NB4 (cell line): ENCODE results near the gene ACTA2.
"Not testable (repeated sequence)": the region's sequence is repeated elsewhere in the genome, so short reads cannot be mapped to it uniquely, and the experiment has no call there.

Experiments
- DNase-seq: peaks from one replicate; pipeline ENCODE4 v3.0.0; 2010; ENCODE audit warnings: low read depth
- H3K4me3 ChIP-seq: one replicate; pipeline ENCODE4 v1.5.1; 2011; ENCODE audit warnings: mild to moderate bottlenecking, low read depth, low read length, moderate library complexity
- MAX ChIP-seq: IDR thresholded peaks from 2 replicates; pipeline ENCODE4 v1.6.1; 2011; ENCODE audit warnings: low read depth, low read length
- MYC ChIP-seq: IDR thresholded peaks from 2 replicates; pipeline ENCODE4 v1.6.1; 2011; ENCODE audit warnings: low read depth, low read length
- POLR2A ChIP-seq: IDR thresholded peaks from 2 replicates; pipeline ENCODE4 v1.6.1; 2011; ENCODE audit warnings: mild to moderate bottlenecking; ENCODE audit not compliant: insufficient read length; ENCODE audit errors: extremely low read depth
- TF ChIP-seq, protein P1 (sequence below): IDR thresholded peaks from one replicate; pipeline ENCODE4 v1.5.1; 2012; ENCODE audit warnings: low read depth, low read length

The ACTA2 gene

GRCh38 chr10:88934900-88935672 lies 17.5 kb downstream of the ACTA2 start:
- DNase-seq = peak; percentile 81
- TF ChIP-seq MYC (peak; percentile 68), MAX (peak; percentile 96), POLR2A (no peak)
- TF ChIP-seq, protein P1, sequence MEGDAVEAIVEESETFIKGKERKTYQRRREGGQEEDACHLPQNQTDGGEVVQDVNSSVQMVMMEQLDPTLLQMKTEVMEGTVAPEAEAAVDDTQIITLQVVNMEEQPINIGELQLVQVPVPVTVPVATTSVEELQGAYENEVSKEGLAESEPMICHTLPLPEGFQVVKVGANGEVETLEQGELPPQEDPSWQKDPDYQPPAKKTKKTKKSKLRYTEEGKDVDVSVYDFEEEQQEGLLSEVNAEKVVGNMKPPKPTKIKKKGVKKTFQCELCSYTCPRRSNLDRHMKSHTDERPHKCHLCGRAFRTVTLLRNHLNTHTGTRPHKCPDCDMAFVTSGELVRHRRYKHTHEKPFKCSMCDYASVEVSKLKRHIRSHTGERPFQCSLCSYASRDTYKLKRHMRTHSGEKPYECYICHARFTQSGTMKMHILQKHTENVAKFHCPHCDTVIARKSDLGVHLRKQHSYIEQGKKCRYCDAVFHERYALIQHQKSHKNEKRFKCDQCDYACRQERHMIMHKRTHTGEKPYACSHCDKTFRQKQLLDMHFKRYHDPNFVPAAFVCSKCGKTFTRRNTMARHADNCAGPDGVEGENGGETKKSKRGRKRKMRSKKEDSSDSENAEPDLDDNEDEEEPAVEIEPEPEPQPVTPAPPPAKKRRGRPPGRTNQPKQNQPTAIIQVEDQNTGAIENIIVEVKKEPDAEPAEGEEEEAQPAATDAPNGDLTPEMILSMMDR = peak; percentile 97
- H3K4me3 ChIP-seq = no peak overlapping the region

GRCh38 chr10:88933564-88933963 lies 19.0 kb downstream of the ACTA2 start:
- DNase-seq = no peak
- TF ChIP-seq POLR2A = no peak
- no peak for TF ChIP-seq MYC
- no peak for TF ChIP-seq MAX
- TF ChIP-seq, protein P1 = no peak
- H3K4me3 ChIP-seq = no peak overlapping the region

DNA sequence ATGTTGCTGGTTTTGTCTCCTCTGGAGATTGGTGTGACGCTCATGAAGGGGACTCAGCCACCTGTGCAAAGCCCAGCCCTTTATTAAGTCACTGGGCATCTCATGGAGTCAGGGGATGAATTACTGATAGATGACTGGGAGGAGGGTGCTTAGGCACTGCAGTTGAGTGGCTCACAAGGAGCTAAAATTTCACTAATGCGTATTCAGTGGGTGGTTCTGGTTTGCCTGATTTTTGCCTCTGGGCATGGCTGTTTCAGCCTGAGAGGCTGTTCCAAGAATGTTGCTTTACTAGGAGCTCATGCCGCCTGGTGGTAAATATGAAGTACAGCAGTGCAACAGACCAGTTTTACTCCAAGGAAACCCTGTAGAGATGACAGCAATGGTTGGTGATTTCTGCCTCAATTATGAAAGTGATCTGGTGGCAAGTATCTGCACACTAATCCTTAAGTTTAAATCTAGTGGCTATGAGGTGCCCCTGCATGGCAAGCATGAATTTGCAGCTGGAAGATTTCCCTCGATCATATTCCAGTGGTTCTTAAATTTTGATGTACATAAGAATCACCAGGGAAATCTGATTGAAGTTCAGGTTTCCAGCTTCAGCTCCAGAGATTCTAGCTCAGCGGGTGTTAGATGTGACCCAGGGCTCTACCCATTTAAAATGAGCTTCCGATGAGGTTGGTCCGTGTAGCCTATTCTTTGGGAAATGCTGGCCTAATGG lies 19.9 kb downstream of the ACTA2 start:
- H3K4me3 ChIP-seq = no peak overlapping the region
- TF ChIP-seq POLR2A (no peak), MAX (no peak), MYC (no peak)
- TF ChIP-seq, protein P1 = peak; percentile 73
- DNase-seq = peak; percentile 70

GRCh38 chr10:88932029-88932428 lies 20.5 kb downstream of the ACTA2 start:
- DNase-seq, H3K4me3 ChIP-seq: not testable (repeated sequence)

GRCh38 chr10:88931548-88931947 lies 21.0 kb downstream of the ACTA2 start:
- no peak for DNase-seq
- no peak for TF ChIP-seq MYC
- TF ChIP-seq, protein P1 = no peak
- TF ChIP-seq MAX = no peak
- TF ChIP-seq POLR2A = no peak
- no peak overlapping the region for H3K4me3 ChIP-seq

DNA sequence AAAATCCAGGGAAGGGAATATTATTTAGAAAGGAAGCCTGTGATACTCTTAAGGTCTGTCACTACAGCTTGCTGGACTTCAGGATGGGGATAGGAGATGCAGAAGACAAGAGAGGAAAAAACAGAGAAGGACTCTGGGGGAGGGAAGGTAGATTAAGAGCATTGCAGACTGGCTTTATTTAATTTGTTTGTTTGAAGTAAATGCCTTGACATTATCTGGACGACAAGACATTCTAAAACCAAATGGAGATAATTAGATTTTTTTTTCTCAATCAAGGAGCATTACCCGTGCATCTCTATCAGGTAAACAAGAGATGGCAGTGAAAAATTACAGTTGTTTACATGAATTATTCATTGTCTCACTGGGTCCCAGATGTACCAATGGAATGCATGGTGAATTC lies 24.3 kb downstream of the ACTA2 start:
- DNase-seq = no peak
- H3K4me3 ChIP-seq = no peak overlapping the region
- TF ChIP-seq MAX = no peak
- TF ChIP-seq MYC = no peak
- TF ChIP-seq POLR2A = no peak
- TF ChIP-seq, protein P1 = no peak
